Bronchial epithelial cell (primary cell): ENCODE data around the gene SEMA3D. TPM values are rescaled to one million over a fixed set of nuclear protein-coding genes. Genes with fewer than 3 reads are reported as not detected.

Experiments used
- DNase-seq: peaks from one replicate; pipeline ENCODE4 v3.0.0-alpha.2; 2010; ENCODE audit warnings: low read depth
- FAIRE-seq: peaks from 2 replicates; lab custom pipeline; 2011; peaks lifted over from hg19 to GRCh38; lab: Jason Lieb, UNC
- H3K27me3 ChIP-seq: 2 replicates; pipeline ENCODE4 v1.5.1; 2011; ENCODE audit warnings: low read length; ENCODE audit not compliant: control insufficient read depth, insufficient read depth
- H3K36me3 ChIP-seq: 2 replicates; pipeline ENCODE4 v1.5.1; 2011; ENCODE audit warnings: low read length; ENCODE audit not compliant: control insufficient read depth, insufficient read depth
- H3K4me3 ChIP-seq: 2 replicates; pipeline ENCODE4 v1.5.1; 2011; ENCODE audit warnings: mild to moderate bottlenecking, low read depth, low read length, control low read depth
- total RNA-seq: library from RNA; depleted of rRNA; stranded (reverse); fragments of >200 nt; gene quantifications from 2 replicates; pipeline ENCODE4 v1.2.1, GENCODE V29; 2014
- TF ChIP-seq, protein P1 (sequence below): IDR thresholded peaks from 2 replicates; pipeline ENCODE4 v1.5.1; 2011; ENCODE audit warnings: mild to moderate bottlenecking, moderate library complexity, low read length, control low read depth, inconsistent platforms; ENCODE audit not compliant: insufficient read depth, severe bottlenecking

SEMA3D gene
- total RNA-seq, result 0.79 and 1.2 TPM in 2 replicates

DNA sequence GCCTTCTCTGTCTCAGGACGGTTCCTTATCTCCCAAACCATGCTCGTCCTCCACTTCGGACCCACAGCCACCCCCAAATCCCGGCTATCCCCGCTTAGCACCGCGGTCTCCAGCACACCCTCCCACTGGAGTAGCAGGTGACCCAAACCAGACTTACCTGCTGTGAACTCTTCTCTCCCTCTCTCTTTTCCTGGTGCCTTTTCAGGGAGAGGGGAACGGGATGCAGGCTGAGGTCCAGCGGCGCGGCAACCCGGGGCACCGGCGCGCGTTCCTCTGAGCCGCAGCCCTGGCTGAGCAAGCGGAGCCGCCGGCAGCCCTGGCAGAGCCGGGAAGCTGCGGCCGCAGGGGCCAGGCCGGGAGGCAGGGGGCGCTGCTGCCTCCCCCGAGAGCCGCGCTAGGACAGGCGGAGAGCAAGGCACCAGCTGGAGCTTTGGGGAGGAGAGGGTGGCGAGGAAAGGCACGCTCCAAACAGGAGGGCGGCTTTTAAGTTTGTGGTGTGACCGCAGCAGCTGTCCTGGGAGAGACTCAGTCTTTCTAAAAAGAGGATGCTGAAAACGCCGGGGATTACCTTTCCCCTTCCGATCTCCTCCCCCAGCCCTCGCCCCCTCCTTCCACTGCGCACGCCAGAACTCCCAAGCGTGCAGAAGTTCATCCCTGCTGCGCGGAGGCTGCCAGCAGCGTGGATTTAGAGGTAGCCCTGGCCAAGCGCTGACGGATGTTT is at the start of gene SEMA3D:
Gene SEMA3D (minus strand): TSS at position 536 of the 721 bp plus-strand sequence. CDS start 65,165 bp downstream, outside the sequence.
- H3K36me3 ChIP-seq, result no peaks in the 10 kb centered on the region
- peak within 1 kb of the TSS; percentile 53 for H3K4me3 ChIP-seq
- DNase-seq (peak; percentile 65), FAIRE-seq (no peak)
- TF ChIP-seq, protein P1, sequence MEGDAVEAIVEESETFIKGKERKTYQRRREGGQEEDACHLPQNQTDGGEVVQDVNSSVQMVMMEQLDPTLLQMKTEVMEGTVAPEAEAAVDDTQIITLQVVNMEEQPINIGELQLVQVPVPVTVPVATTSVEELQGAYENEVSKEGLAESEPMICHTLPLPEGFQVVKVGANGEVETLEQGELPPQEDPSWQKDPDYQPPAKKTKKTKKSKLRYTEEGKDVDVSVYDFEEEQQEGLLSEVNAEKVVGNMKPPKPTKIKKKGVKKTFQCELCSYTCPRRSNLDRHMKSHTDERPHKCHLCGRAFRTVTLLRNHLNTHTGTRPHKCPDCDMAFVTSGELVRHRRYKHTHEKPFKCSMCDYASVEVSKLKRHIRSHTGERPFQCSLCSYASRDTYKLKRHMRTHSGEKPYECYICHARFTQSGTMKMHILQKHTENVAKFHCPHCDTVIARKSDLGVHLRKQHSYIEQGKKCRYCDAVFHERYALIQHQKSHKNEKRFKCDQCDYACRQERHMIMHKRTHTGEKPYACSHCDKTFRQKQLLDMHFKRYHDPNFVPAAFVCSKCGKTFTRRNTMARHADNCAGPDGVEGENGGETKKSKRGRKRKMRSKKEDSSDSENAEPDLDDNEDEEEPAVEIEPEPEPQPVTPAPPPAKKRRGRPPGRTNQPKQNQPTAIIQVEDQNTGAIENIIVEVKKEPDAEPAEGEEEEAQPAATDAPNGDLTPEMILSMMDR, result peak; percentile 92
- no peaks in the 10 kb centered on the region for H3K27me3 ChIP-seq

DNA sequence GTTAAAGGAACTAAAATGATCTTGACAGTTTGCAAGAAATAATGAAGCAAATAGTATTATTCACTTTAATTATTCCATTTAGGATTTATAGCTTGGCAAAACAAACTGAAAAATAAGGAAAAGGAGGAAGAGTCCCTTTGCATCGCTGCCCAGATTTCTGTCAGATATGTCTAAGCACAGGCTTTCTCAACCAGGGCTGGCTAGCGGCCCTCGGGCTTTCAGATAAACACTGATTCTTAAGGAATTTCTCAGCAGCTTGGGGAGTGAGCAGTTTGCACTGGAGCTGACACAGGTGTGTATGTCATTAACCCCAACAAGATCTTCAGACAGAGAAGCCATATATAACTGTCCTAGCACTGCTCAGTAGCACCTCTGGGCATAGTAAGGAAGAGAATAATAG is 47.9 kb upstream of the SEMA3D start:
- Histone ChIP-seq H3K27me3 (no peaks in the 10 kb centered on the region), H3K4me3 (no peak overlapping the region), H3K36me3 (no peaks in the 10 kb centered on the region)
- no peak for DNase-seq
- no peak for FAIRE-seq
- TF ChIP-seq, protein P1, result no peak

DNA sequence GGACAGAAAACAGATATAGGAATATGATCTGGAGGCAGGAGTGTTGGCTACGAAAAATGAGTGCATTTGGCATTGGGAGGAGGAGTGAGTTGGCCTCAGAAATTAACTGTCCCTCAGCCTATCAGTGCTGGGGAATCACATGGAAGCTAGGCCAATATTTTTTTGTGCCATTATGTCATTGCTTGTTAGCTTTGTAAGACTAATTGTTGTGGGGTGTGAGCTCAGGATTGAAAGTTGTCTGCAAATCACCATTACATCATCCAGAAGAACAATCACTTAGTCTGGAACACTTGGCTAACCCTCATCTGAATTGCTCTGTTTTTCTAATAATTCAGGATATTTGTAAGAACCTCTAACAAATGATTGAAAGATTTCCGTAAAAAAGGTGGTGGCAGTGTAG is 45.2 kb upstream of the SEMA3D start:
- TF ChIP-seq, protein P1, result no peak
- H3K4me3 ChIP-seq, result no peak overlapping the region
- FAIRE-seq (no peak), DNase-seq (no peak)
- no peaks in the 10 kb centered on the region for H3K36me3 ChIP-seq
- no peaks in the 10 kb centered on the region for H3K27me3 ChIP-seq

DNA sequence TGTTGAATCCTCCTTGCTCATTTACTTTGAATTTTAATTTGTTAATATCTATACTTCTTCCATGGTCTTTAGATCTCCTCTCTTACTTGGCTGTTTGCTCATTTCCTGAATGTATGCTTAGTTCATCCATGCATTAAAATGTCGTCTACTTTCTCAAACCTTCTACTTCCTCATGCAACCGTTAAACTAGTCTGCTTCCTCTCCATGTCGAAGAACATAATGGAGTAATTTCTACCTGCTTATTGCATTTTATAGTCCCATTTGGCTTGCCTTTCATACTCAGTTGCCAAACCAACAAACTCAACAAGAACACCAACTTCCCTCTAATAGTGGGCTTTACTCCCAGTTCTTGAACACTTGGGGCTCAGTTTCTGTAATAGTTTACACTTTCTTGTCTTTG is 43.8 kb upstream of the SEMA3D start:
- no peaks in the 10 kb centered on the region for H3K36me3 ChIP-seq
- TF ChIP-seq, protein P1, result no peak
- no peaks in the 10 kb centered on the region for H3K27me3 ChIP-seq
- H3K4me3 ChIP-seq, result no peak overlapping the region
- DNase-seq, result no peak
- FAIRE-seq, result no peak

DNA sequence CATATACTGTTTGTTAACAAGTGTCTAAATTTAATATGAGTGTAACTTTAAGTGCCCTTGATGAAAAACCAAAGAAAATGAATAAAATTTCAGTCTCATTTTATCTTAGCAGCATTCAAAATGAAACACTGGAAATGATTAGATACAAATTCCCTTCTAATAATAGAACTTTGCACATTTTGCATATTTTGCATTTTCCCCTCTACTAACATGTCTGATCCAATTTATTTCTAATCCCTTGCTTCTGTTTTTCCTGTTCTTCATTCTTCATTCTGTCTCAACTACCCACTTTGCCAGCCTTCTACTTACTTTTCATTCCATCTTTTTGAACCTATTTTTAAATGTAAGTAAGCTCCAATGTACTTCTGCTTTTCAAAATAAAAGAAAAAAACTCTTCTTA is 42.7 kb upstream of the SEMA3D start:
- Histone ChIP-seq H3K27me3 (no peaks in the 10 kb centered on the region), H3K36me3 (no peaks in the 10 kb centered on the region), H3K4me3 (no peak overlapping the region)
- DNase-seq (no peak), FAIRE-seq (no peak)
- TF ChIP-seq, protein P1, result no peak
